Smooth muscle cell of trachea (primary cell): ENCODE results near the gene KIF24. TPM values are rescaled to one million over a fixed set of nuclear protein-coding genes. Genes with fewer than 3 reads are reported as not detected.

ENCODE experiments used
- total RNA-seq: library from RNA; depleted of rRNA; stranded (reverse); fragments of >200 nt; gene quantifications from 2 replicates; pipeline ENCODE4 v1.2.1, GENCODE V29; 2014

KIF24 gene
- total RNA-seq, result 0.50 and 3.2 TPM in 2 replicates

GRCh38 chr9:34328987-34329832 is at the start of gene KIF24, which contains the start of gene NUDT2:
KIF24 (minus strand) TSS chr9:34329268; CDS start chr9:34311346, 17,922 bp downstream.
NUDT2 (plus strand) TSS chr9:34329569; CDS start chr9:34339040, 9,471 bp downstream.

GRCh38 chr9:34376596-34377403 is 47.7 kb upstream of the KIF24 start, which contains the start of gene MYORG:
MYORG (minus strand) TSS chr9:34376898; CDS start chr9:34372943, 3,955 bp downstream.

Other genes with a start within 250 kb of the KIF24 start
- 9.4 and 11.5 TPM in 2 replicates for gene DCAF12, start 202.6 kb downstream of the KIF24 start, total RNA-seq
- gene UBAP1, start 150.2 kb downstream of the KIF24 start, total RNA-seq, result 26.5 and 39.0 TPM in 2 replicates
- 35.1 and 35.5 TPM in 2 replicates for gene NUDT2, start 301 bp upstream of the KIF24 start, total RNA-seq
- gene MYORG, start 47.6 kb upstream of the KIF24 start, total RNA-seq, result 1.2 and 1.9 TPM in 2 replicates
- gene FAM219A, start 129.3 kb upstream of the KIF24 start, total RNA-seq, result 5.5 and 8.6 TPM in 2 replicates
- under 0.01 and 0.58 TPM in 2 replicates for gene DNAI1, start 129.5 kb upstream of the KIF24 start, total RNA-seq
- gene ENHO, start 193.7 kb upstream of the KIF24 start, total RNA-seq, result not detected in 2 replicates